Activated CD4-positive, alpha-beta T cell treated with anti-CD3 and anti-CD28 coated beads for 1 hour (primary cell): ENCODE measurements around the gene MAST3.

Experiments
- DNase-seq: peaks from one replicate; pipeline ENCODE4 v3.0.0-alpha.2; 2020

The MAST3 gene

GRCh38 chr19:18161636-18162002 is 64.0 kb downstream of the MAST3 start:
- no peak for DNase-seq

- no peak for DNase-seq
These were observed 66.5 kb downstream of the MAST3 start for GRCh38 chr19:18164072-18164471.

DNA sequence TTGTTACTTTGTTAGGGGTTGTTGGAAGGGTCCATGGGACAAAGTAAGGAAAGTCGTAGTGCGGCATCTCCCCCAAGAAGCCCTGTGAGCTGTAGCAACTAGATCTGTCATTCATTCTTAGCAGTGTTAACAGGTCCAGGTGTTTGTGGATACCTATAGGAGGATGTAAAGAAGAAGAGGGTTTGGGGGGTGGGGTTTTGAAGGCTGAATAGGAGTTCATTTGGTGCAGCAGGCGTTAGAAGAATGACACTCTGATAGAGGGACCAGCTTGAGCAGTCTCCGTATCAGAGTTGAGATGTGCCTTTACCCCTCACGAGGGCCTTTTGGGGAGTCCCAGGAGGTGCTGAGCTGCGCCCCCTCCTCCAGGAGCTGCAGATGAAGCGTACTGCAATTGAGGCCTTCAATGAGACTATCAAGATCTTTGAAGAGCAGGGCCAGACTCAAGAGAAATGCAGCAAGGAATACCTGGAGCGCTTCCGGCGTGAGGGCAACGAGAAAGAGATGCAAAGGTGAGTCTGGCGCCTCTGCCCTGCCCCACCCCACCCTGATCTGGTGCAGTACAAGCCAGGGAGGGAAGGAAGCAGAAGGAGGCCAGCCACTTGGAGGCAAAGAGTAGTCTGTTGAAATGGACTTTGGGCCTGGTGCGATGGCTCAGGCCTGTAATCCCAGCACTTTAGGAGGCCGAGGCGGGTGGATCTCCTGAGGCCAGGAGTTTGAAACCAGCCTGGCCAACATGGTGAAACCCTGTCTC is 68.4 kb downstream of the MAST3 start:
- no peak for DNase-seq

- no peak for DNase-seq
These were observed 69.4 kb downstream of the MAST3 start for GRCh38 chr19:18167011-18167410.

DNA sequence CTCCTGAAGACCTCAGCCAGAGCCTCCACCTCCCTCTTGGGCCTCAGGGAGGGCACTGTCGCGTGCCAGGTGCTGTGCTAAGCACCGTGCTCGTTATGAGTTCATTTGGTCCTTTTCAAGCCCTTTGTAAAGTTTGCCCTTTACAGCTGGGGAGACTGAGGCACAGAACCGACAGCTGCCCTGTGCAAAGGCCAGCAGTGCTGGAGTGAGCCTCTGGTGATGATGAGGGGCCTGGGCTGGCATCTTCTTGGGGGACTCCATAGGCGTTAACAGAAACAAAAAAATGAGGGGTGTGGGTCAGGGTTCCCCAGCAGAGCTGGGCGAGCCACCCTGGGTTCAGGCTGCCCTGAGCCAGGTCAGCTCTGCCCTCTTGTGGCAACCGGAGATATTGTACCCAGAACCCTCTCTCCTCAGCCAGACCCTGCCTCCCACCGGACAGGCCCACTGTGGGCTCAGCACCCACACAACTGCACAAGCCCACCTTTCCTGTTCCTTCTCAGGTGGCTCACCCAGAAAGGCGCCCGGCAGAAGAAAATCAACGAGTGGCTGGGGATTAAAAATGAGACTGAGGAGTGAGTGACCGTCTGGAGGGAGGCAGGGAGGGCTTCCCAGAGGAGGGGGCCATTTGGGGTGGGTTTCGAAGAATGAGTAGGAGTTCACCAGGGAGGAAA is 70.5 kb downstream of the MAST3 start:
- DNase-seq = peak; percentile 44

DNA sequence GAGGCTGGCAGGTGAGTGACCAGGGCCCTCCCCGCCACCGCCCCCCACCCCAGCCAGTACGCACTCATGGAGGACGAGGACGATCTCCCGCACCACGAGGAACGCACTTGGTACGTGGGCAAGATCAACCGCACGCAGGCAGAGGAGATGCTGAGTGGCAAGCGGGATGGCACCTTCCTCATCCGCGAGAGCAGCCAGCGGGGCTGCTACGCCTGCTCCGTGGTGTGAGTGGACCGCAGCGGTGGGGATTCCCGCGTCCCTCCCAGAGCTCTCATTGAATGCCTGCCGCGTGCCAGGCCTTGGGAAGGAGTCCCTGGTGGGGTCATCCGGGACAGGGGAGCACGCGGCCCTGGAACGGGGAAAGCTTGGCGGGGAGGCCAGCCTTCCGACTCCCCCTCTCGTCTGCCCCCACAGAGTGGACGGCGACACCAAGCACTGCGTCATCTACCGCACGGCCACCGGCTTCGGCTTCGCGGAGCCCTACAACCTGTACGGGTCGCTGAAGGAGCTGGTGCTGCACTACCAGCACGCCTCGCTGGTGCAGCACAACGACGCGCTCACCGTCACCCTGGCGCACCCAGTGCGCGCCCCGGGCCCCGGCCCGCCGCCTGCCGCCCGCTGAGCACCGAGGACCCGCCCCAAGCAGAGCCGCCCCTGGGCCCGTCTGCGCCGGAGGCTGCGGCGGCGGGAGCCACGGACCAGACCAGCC is 71.2 kb downstream of the MAST3 start:
- DNase-seq = no peak

DNA sequence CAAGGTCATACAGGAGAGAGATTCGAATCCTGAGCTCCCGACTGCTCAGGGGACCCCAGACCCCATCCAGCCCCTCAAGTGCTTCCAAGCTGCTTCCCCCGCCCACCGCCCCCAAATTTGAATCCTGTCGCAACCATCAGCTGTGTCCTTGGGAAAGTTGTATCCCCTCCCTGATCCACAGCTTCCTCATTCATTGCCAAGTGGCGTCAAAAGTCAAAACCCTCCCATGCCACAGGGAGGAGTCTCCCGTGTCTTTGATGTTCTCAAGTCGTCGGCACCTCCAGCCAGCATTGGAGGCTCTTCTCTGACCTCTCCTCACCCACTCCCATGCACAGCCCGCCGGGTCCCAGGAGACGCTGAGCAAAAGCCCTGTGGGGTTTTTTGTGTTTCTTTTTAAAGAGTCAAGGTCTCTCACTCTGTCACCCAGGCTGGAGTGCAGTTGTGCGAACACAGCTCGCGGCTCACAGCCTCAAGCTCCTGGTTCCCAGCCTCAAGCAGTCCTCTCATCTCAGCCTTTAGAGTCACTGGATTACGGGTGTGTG is 73.2 kb downstream of the MAST3 start:
- no peak for DNase-seq

DNA sequence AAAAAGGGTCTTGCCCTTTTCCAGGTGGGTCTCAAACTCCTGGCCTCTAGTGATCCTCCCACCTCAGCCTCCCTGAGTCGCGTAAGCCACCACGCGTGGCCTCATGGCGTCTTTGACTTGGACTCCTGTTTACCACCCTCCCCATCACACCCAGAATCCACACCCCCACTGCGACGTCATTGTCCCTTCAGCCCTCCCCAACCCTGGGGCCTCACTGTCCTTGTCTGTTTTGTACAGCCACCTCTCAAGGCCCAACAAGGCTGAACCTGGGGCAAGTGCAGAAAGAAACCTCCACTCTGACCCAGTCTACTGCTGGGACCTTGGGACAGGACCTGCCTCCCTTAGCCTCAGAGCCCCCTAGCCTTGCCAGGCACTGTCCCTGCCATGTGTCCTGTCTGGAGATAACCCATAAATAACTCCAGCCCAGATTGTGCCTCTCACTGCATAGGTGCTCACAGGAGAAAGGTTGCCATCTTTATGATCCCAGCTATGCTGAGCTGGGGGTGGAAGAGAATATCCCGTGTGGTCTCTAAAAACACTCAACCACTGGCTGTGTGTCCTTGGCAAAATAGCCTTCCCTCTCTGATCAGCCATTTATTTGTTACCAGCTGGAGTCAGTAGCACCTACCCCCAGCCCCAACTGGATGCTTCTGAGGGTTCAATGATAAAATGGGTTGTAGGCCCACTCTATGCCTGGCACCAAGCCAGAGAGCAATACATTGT is 74.2 kb downstream of the MAST3 start:
- no peak for DNase-seq

DNA sequence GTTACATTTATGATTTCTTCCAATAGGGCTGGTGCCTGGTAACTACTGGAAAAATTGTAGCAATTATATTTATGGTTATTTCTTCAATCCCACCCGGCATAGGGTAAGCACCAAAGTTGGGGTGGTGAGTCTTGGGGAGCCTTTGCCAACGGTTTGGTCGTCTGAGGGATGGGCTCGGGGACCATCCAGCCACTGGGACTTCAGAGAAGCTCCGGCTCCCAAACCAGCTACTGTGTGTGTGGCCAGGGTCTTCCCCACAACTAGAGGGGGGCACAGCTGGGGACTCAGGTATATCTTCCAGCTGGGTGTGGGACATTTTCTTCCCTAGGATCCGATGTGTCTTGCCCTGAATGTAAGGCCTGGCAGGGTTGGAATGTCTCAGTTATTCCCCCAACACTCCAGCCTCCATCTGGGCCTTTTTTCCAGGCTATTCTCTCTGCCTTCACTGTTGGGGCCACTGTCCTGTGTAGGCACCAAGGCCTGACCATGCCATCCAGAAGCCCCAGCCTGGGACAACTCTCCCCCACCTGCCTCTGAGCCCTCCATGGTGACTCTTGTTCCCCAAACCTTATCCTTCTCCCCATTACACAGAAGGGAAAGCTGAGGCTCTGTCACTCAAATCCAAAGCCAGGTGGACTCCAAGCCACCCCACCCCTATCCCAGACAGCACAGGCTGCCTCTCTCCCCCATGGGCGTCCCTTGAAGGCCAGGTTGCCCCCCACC is 74.9 kb downstream of the MAST3 start:
- no peak for DNase-seq

- no peak for DNase-seq
These were observed 75.5 kb downstream of the MAST3 start for GRCh38 chr19:18173054-18173571.

GRCh38 chr19:18173572-18174288 is 76.2 kb downstream of the MAST3 start, which contains the start of gene IFI30:
IFI30 (plus strand) TSS chr19:18173813; CDS start chr19:18173842, 29 bp downstream.
- DNase-seq = peak; percentile 44

DNA sequence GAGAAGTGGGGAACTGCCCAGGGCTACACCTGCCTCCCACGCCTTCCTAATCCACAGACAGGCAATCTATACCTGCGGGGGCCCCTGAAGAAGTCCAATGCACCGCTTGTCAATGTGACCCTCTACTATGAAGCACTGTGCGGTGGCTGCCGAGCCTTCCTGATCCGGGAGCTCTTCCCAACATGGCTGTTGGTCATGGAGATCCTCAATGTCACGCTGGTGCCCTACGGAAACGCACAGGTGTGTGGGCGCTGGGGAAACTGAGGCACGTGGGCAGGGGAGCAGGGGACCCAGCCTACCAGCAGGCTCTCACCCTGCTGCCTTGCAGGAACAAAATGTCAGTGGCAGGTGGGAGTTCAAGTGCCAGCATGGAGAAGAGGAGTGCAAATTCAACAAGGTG is 77.4 kb downstream of the MAST3 start:
- no peak for DNase-seq

DNA sequence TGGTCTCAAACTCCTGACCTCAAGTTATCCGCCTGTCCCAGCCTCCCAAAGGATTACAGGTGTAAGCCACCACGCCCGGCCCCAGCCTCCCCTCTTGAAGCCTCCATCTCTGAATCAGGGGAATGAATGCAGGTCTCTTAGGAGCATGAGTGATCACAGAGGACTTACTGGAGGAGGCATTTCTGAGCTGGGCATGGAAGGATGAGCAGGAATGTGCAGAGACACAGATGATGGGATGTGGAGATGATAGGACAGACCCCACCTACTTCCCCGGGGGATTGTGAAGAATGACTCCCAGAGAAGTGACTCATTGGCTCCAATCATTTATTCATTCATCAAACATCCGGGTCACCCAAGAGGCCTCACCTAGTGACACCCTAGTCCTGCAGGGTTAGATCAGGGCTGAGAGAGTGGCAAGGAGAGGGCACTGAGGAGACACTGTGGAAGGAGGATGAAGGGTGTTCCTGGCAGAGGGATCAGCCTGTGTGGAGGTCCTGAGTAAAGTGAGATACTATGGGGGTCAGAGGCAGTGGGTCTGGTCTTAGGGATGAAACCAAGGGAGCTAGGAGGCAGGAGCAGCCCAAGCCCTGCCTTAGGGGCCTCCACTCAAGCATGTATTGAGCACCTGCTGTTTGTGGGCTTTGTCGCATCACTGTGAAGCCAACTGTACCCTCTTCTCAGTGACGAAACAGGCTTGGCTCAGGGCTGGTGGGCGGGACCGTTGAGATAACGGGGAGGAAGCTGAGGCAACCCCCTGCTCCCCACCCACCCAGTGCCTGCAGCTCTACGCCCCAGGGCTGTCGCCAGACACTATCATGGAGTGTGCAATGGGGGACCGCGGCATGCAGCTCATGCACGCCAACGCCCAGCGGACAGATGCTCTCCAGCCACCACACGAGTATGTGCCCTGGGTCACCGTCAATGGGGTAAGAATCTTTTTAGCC is 79.1 kb downstream of the MAST3 start:
- no peak for DNase-seq

- DNase-seq = no peak
These were observed 82.4 kb downstream of the MAST3 start for GRCh38 chr19:18179957-18180356.

DNA sequence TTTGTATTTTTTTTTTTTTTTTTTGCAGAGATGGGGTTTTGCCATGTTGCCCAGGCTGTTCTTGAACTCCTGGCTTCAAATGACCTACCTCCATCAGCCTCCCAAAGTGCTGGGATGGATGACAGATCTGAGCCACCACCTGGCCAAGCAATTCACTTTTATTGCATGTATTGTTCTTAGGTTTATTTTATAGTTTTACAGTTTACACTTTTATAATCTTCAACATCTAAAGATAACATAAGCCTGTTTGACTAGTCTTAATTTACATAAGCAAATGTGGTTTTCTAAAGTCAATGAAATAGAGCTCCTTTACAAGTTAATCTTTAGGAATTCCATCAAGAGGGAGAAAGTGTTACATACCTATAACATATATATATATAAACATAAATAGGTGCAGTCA is 86.0 kb downstream of the MAST3 start:
- no peak for DNase-seq

GRCh38 chr19:18185538-18185937 is 88.0 kb downstream of the MAST3 start:
- no peak for DNase-seq

GRCh38 chr19:18190278-18190677 is 92.7 kb downstream of the MAST3 start:
- no peak for DNase-seq

DNA sequence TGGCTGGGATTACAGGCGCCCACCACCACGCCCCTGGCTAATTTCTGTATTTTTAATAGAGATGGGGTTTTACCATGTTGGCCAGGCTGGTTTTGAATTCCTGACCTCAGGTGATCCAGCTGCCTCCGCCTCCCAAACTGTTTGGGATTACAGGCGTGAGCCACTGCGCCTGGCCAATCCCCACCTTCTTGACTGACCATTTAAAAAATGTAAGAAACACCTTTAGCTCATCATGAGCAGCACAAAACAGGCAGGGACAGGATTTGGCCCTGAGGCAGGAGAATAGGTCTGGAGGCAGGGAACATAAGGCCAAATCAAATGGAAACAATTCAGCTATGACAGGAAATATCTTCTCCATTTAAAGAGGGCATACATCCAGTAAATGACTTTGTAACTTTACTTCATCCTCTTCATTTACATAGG is 94.1 kb downstream of the MAST3 start:
- no peak for DNase-seq

DNA sequence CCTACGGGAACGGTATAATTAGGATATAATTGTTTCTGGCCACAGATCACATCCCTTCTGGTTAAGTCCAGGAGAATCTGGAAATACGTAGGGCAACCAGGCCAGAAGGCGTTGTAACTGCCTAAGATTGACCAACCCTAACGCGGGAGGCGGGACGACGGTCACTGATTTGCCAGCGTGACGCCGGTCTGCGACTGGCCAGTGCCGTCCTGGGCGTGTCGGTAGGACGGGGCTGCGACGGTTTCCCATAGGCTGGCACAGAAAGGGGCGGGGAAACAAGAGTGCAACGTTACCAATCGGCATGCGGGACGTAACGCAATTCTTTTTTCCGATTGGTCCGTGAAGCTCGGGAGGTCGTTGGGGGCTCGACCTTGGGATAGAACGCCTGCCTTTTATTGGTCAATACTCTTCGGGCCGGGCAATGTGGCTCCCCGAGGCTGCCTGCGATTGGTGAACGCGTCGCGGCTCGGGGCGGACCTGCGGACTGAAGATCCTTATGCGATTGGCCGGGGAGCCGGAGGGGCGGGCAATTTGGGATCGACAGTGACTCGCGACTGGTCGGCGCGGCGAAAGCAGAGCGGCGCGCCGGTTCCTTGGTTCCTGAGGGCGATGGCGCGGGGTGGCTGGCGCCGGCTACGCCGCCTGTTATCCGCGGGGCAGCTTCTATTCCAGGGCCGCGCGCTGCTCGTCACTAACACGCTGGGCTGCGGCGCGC is 95.3 kb downstream of the MAST3 start, which contains the start of gene MPV17L2:
Gene MPV17L2 (plus strand): TSS at position 546 of the 715 bp plus-strand sequence. CDS start 64 bp downstream, at position 610.
- peak; percentile 97 for DNase-seq
